ENCODE results near the gene TTLL5.

The TTLL5 gene

DNA sequence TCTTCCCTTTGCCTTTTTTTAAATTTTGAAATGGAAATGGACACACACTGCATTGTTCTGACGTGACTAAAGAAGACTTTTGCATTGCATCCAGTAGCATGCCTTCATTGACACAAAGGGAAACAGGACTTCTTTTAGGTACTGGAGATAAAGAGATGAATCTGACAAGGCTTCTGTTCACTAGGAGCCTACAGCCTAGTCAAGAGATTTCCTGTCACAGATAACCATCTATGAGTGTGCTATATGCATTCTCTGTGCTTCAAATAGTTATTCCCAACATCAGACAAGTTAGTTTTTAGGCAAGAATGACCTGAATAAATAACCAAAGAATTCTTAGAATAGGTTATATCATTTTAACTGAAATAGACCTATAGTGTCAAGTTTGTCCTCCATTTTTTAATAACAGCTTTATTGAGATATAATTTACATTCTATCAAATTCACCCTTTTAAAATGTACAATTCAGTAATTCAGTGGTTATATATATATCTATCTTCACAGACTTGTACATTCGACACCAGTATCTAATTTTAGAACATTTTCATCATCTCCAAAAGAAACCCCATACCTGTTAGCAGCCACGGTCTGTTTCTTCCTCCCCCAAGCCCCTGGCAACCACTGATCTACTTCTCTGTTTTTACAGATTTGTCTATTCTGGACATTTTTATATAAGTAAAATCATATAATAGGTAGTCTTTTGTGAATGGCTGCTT is 122.7 kb downstream of the TTLL5 start:
- H3K4me3 ChIP-seq (ENCODE audit: low read depth, low read length): no peak overlapping the region
- H3K9me3 ChIP-seq (ENCODE audit: control insufficient read depth, insufficient read depth, low read length): no peaks in the 10 kb centered on the region
- H3K4me1 ChIP-seq (ENCODE audit: control insufficient read depth, insufficient read depth, low read length): no peaks in the 10 kb centered on the region
- H3K27me3 ChIP-seq (ENCODE audit: control insufficient read depth, insufficient read depth, low read length): no peaks in the 10 kb centered on the region
- H3K36me3 ChIP-seq (ENCODE audit: control insufficient read depth, insufficient read depth, low read length): peaks cover 7% of the 10 kb centered on the region
- H3K9ac ChIP-seq (ENCODE audit: low read depth, low read length): no peak overlapping the region

DNA sequence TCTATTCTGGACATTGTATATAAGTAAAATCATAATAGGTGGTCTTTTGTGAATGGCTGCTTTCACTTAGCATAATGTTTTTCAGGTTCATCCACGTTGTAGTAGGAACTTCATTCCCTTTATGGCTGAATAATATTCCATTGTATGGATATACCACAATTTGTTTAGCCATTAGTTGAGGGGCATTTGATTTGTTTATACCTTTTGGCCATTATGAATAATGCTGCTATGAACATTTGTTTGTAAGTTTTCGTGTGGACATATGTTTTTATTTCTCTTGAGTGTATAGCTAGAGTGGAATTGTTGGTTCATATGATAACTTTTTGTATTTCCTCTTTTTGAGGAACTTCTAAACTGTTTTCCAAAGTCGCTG is 123.3 kb downstream of the TTLL5 start:
- peaks cover 7% of the 10 kb centered on the region for H3K36me3 ChIP-seq (ENCODE audit: control insufficient read depth, insufficient read depth, low read length)
- H3K4me3 ChIP-seq (ENCODE audit: low read depth, low read length): no peak overlapping the region
- no peaks in the 10 kb centered on the region for H3K27me3 ChIP-seq (ENCODE audit: control insufficient read depth, insufficient read depth, low read length)

DNA sequence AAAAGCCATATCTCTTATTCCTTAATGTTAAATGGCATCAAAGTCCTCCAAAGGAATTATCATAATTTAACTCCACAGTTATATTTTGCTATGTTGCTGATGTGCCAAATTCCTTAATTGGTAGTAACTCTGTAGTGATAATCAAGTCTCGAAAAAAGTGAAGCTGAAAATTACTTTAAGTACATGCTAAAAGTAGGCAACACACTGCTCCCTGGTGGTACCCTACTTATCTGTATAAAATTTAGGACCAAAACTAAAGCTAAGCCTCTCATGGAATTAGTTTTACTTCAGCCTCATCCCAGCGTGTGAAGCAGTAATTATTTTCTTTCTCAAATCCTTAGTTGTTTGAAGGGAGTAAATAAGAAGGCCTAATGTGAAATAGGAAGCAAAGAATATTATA is 132.8 kb downstream of the TTLL5 start:
- Histone ChIP-seq H3K36me3 (ENCODE audit: control insufficient read depth, insufficient read depth, low read length) (no peaks in the 10 kb centered on the region), H3K9ac (ENCODE audit: low read depth, low read length) (no peak overlapping the region), H3K9me3 (ENCODE audit: control insufficient read depth, insufficient read depth, low read length) (no peaks in the 10 kb centered on the region), H3K4me3 (ENCODE audit: low read depth, low read length) (no peak overlapping the region), H3K27me3 (ENCODE audit: control insufficient read depth, insufficient read depth, low read length) (no peaks in the 10 kb centered on the region), H3K4me1 (ENCODE audit: control insufficient read depth, insufficient read depth, low read length) (no peaks in the 10 kb centered on the region)

More for the DNA sequence above, 123.3 kb downstream of the TTLL5 start:
- Histone ChIP-seq H3K4me1 (ENCODE audit: control insufficient read depth, insufficient read depth, low read length) (no peaks in the 10 kb centered on the region), H3K9ac (ENCODE audit: low read depth, low read length) (no peak overlapping the region), H3K9me3 (ENCODE audit: control insufficient read depth, insufficient read depth, low read length) (no peaks in the 10 kb centered on the region)

DNA sequence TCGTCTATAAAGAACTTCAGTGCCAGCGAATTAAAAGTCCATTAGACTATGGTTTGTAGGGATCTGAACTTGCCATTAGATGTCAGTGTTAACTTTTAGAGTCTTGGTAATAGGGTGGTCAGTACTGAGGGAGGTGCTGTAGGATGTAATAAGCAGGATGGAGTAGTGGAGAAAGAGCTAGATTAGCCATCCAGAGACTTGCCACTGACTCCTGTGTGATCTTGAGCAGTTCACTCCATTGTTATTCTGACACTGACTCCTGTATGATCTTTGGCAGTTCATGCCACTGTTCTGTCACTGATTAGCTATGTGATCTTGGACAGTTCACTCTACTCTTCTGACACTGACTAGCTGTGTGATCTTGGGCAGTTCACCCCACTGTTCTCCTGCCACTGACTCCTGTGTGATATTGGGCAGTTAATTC is 133.6 kb downstream of the TTLL5 start:
- Histone ChIP-seq H3K36me3 (ENCODE audit: control insufficient read depth, insufficient read depth, low read length) (no peaks in the 10 kb centered on the region), H3K4me3 (ENCODE audit: low read depth, low read length) (no peak overlapping the region), H3K4me1 (ENCODE audit: control insufficient read depth, insufficient read depth, low read length) (no peaks in the 10 kb centered on the region), H3K9ac (ENCODE audit: low read depth, low read length) (no peak overlapping the region), H3K9me3 (ENCODE audit: control insufficient read depth, insufficient read depth, low read length) (no peaks in the 10 kb centered on the region), H3K27me3 (ENCODE audit: control insufficient read depth, insufficient read depth, low read length) (no peaks in the 10 kb centered on the region)

DNA sequence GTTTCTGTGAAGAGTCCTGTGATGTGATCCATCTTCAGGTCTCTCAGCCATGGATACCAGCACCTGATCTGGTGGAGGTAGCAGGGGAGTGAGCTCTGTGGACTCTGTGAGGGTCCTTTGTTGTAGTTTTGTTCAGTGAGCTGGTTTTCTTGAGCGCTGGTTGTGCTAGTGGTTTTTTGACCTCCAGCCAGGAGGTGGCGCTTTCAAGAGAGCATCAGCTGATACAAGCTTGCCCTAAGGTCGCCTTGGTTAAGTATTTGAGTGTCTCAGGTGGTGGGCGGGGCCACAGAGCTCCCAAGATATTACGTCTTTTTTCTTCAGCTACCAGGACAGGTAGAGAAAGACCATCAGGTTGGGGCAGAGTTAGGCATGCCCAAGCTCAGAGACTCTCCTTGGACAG is 139.7 kb downstream of the TTLL5 start:
- H3K36me3 ChIP-seq (ENCODE audit: control insufficient read depth, insufficient read depth, low read length): no peaks in the 10 kb centered on the region
- peak overlapping the region; percentile 70 for H3K9ac ChIP-seq (ENCODE audit: low read depth, low read length)
- H3K27me3 ChIP-seq (ENCODE audit: control insufficient read depth, insufficient read depth, low read length): no peaks in the 10 kb centered on the region
- H3K4me3 ChIP-seq (ENCODE audit: low read depth, low read length): peak overlapping the region; percentile 69
- H3K4me1 ChIP-seq (ENCODE audit: control insufficient read depth, insufficient read depth, low read length): peaks cover 4% of the 10 kb centered on the region
- H3K9me3 ChIP-seq (ENCODE audit: control insufficient read depth, insufficient read depth, low read length): no peaks in the 10 kb centered on the region

DNA sequence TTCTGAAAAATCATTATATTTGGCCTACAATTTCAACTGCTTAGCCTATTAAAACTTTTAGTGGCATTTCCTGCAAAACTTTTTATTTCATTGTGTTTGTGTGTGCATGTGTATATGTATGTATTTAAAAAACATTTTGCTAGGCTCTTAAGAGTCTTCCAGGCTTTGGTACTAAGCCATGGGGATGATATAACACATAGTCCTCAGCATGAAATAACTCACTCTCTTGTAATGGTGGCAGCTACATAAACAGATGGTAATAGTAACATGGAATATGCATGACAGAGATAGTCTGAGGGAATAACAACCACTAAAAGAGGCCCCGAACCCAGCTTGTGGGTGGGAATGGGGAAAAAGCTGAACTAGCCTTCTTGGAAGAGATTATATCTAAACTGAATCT is 141.4 kb downstream of the TTLL5 start:
- H3K9ac ChIP-seq (ENCODE audit: low read depth, low read length): no peak overlapping the region
- H3K27me3 ChIP-seq (ENCODE audit: control insufficient read depth, insufficient read depth, low read length): no peaks in the 10 kb centered on the region
- no peaks in the 10 kb centered on the region for H3K9me3 ChIP-seq (ENCODE audit: control insufficient read depth, insufficient read depth, low read length)
- peaks cover 4% of the 10 kb centered on the region for H3K4me1 ChIP-seq (ENCODE audit: control insufficient read depth, insufficient read depth, low read length)
- no peaks in the 10 kb centered on the region for H3K36me3 ChIP-seq (ENCODE audit: control insufficient read depth, insufficient read depth, low read length)
- no peak overlapping the region for H3K4me3 ChIP-seq (ENCODE audit: low read depth, low read length)

DNA sequence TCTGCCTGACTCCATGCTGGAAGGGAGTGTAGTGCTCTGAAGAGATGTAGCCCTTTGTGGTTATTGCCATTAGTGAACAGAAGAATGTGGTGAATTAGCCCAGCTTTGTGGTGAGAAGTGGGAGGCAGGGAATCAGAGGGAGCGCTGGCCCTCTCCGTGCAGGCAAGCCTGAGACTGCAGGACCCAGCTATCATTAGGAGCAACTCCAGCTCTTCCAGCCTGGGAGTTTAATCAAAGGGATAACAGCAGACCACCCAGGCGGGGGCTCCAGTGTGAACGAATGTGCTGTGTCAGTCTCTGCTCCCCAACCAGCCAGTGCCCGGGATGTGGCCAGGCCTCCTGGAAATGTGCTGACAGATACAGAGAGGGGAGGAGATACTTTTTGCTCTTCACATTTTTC is 142.7 kb downstream of the TTLL5 start:
- Histone ChIP-seq H3K4me1 (ENCODE audit: control insufficient read depth, insufficient read depth, low read length) (peaks cover 4% of the 10 kb centered on the region), H3K4me3 (ENCODE audit: low read depth, low read length) (no peak overlapping the region), H3K9ac (ENCODE audit: low read depth, low read length) (no peak overlapping the region), H3K27me3 (ENCODE audit: control insufficient read depth, insufficient read depth, low read length) (no peaks in the 10 kb centered on the region), H3K36me3 (ENCODE audit: control insufficient read depth, insufficient read depth, low read length) (no peaks in the 10 kb centered on the region), H3K9me3 (ENCODE audit: control insufficient read depth, insufficient read depth, low read length) (no peaks in the 10 kb centered on the region)

DNA sequence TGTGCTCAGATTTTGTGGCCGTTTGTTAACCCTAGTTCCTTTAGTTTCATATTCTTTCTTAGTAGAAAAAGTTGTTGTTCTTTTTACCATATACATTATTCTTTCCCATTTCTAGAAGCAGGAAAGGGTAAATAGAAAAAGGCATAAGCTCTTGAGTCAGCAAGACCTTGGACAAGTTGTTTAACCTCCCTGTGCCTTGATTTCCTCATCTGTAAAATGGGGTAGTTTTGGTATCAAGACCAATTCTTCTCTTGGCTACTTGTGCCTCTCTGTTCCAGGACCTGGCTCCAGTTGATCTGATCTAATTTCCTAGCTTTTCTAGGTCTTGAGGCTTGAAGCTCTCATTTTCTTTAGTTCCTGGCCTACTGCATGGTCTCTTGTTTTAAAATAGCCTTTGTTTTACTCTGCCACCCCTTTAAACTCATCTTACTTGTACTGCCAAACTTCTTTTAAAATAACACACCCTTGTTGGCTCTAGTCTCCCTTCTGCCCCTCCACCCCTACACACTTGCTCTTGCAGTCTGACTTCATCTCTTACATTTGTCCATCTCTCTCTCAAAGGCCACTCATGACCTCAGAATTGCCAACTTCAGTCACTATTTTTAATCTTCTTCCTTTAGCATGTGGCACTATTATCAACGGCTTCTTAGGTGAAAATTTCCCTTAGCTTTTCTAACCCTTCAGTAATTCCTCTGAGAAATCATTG is 143.7 kb downstream of the TTLL5 start:
- no peaks in the 10 kb centered on the region for H3K9me3 ChIP-seq (ENCODE audit: control insufficient read depth, insufficient read depth, low read length)
- no peaks in the 10 kb centered on the region for H3K27me3 ChIP-seq (ENCODE audit: control insufficient read depth, insufficient read depth, low read length)
- H3K36me3 ChIP-seq (ENCODE audit: control insufficient read depth, insufficient read depth, low read length): no peaks in the 10 kb centered on the region
- no peak overlapping the region for H3K4me3 ChIP-seq (ENCODE audit: low read depth, low read length)
- peaks cover 4% of the 10 kb centered on the region for H3K4me1 ChIP-seq (ENCODE audit: control insufficient read depth, insufficient read depth, low read length)
- no peak overlapping the region for H3K9ac ChIP-seq (ENCODE audit: low read depth, low read length)

DNA sequence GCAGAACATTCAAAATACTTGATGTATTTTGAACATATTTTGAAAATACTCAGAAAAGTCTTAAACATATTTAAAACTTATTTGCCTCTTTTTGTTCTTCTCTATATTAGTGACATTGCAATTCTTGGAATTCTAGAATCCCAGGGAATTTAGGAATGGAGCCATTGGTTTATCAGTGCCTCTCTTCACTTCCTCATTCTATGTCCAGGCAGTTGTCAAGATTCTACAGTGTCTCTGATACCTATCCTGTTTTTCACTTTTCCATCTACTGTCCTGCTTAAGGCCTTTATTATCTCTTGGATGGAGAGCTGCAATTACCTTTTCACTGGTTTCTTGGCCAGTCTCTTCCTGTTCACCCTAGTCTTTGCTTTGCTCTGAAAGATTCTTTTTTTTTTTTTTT is 144.6 kb downstream of the TTLL5 start:
- Histone ChIP-seq H3K27me3 (ENCODE audit: control insufficient read depth, insufficient read depth, low read length) (no peaks in the 10 kb centered on the region), H3K9me3 (ENCODE audit: control insufficient read depth, insufficient read depth, low read length) (no peaks in the 10 kb centered on the region), H3K9ac (ENCODE audit: low read depth, low read length) (no peak overlapping the region), H3K4me1 (ENCODE audit: control insufficient read depth, insufficient read depth, low read length) (peaks cover 1% of the 10 kb centered on the region), H3K36me3 (ENCODE audit: control insufficient read depth, insufficient read depth, low read length) (no peaks in the 10 kb centered on the region), H3K4me3 (ENCODE audit: low read depth, low read length) (no peak overlapping the region)

DNA sequence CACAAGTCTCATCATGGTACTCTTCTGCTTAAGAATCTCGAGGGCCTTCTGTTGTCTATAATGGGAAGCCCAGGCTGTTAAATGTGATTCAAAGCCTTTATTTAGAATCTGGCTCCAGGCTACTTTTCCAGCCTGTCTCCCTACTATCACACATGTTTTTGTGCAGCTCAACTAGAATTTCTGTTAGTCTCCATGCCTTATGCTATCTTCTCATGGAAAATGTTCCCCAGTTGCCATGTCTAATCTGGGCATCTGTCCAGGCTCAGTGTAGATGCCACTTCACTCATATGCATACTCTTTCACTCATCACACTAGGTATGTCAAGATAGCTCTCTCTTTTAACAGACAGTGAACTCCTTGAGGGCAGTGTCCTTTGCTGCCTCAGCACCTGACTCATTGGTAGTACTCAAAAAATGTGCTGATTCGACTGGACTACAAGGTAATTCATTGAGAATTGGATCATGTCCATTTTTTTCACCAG is 145.3 kb downstream of the TTLL5 start:
- Histone ChIP-seq H3K4me3 (ENCODE audit: low read depth, low read length) (no peak overlapping the region), H3K9ac (ENCODE audit: low read depth, low read length) (no peak overlapping the region), H3K9me3 (ENCODE audit: control insufficient read depth, insufficient read depth, low read length) (no peaks in the 10 kb centered on the region), H3K27me3 (ENCODE audit: control insufficient read depth, insufficient read depth, low read length) (no peaks in the 10 kb centered on the region), H3K36me3 (ENCODE audit: control insufficient read depth, insufficient read depth, low read length) (no peaks in the 10 kb centered on the region), H3K4me1 (ENCODE audit: control insufficient read depth, insufficient read depth, low read length) (no peaks in the 10 kb centered on the region)

DNA sequence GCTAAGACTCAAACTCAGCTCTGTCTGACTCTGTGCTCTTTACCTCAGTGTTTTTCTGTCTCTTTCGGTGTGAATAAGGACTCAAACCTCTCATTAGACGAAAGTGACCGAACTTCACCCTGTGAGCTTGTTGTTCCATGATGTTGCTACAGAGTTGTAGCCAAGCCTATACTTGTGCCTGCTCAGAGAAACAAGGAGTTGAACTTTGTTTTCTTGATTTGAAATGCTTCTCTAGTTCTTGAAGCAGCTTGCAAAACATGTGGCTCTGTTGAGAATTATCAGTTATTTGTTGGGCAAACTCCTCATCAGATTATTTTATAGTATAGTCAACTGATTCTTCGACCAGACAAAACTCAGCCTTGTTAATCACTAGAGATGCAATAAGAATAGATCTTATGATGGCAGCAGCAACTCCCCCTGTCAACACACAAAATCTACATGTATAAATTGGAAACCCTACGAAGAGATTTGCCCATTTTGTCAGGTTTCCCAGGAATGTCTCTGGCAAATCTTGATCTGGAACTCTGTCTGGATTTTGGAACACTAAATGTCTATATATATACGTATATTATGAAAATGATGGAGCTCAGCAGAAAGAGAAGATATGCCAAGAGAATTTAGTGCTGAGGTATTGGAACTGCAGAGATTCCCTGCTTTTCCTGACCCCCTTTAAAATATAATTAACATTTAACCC is 146.8 kb downstream of the TTLL5 start:
- H3K9ac ChIP-seq (ENCODE audit: low read depth, low read length): no peak overlapping the region
- no peak overlapping the region for H3K4me3 ChIP-seq (ENCODE audit: low read depth, low read length)
- H3K4me1 ChIP-seq (ENCODE audit: control insufficient read depth, insufficient read depth, low read length): peaks cover 7% of the 10 kb centered on the region
- no peaks in the 10 kb centered on the region for H3K27me3 ChIP-seq (ENCODE audit: control insufficient read depth, insufficient read depth, low read length)
- no peaks in the 10 kb centered on the region for H3K36me3 ChIP-seq (ENCODE audit: control insufficient read depth, insufficient read depth, low read length)
- no peaks in the 10 kb centered on the region for H3K9me3 ChIP-seq (ENCODE audit: control insufficient read depth, insufficient read depth, low read length)

Measured in iPS-15b (cell line).